Measurements from ENCODE around the gene RPL12. TPM values are rescaled to one million over a fixed set of nuclear protein-coding genes. Genes with fewer than 3 reads are reported as not detected.

Gene RPL12
- 1,000 to 10,000 TPM; 2,597 to 3,737 (median 3,003) TPM for polyA plus RNA-seq

- H3K27ac ChIP-seq (ENCODE audit: low read depth, low read length): peak within 1 kb of the TSS; percentile 73
- 0 to 2% (median 1%) methylated on average over 68 to 71 of the region's 71 CpGs for WGBS, 3 donors
These were observed at the start of gene RPL12, which contains the start of gene LRSAM1 for GRCh38 chr9:127450830-127451607. RPL12 (minus strand) TSS chr9:127451406; CDS start chr9:127451317, 89 bp downstream. LRSAM1 (plus strand) TSS chr9:127451510; CDS start chr9:127454528, 3,018 bp downstream.

GRCh38 chr9:127500862-127501261 is 49.7 kb upstream of the RPL12 start:
- H3K27ac ChIP-seq (ENCODE audit: low read depth, low read length): no peak overlapping the region
- WGBS, 3 donors: 84 to 86% (median 86%) methylated on average over 9 of the region's 9 CpGs

- WGBS, 3 donors: 85 to 94% (median 93%) methylated on average over 6 of the region's 6 CpGs
- H3K27ac ChIP-seq (ENCODE audit: low read depth, low read length): no peak overlapping the region
These were observed 49.2 kb upstream of the RPL12 start for GRCh38 chr9:127500399-127500798.

GRCh38 chr9:127498298-127498697 is 47.1 kb upstream of the RPL12 start:
- H3K27ac ChIP-seq (ENCODE audit: low read depth, low read length): no peak overlapping the region
- WGBS, 3 donors: 84 to 92% (median 87%) methylated on average over 5 of the region's 5 CpGs

GRCh38 chr9:127497656-127498290 is 46.6 kb upstream of the RPL12 start:
- WGBS, 3 donors: 81 to 97% (median 86%) methylated on average over 13 of the region's 13 CpGs
- H3K27ac ChIP-seq (ENCODE audit: low read depth, low read length): no peak overlapping the region

- WGBS, 3 donors: 90 to 95% (median 92%) methylated on average over 12 of the region's 12 CpGs
- H3K27ac ChIP-seq (ENCODE audit: low read depth, low read length): no peak overlapping the region
These were observed 45.8 kb upstream of the RPL12 start for GRCh38 chr9:127496974-127497373.

GRCh38 chr9:127495884-127496555 is 44.8 kb upstream of the RPL12 start:
- 82 to 85% (median 85%) methylated on average over 13 to 14 of the region's 14 CpGs for WGBS, 3 donors
- H3K27ac ChIP-seq (ENCODE audit: low read depth, low read length): no peak overlapping the region

GRCh38 chr9:127494304-127494702 is 43.1 kb upstream of the RPL12 start:
- 40 to 93% (median 85%) methylated on average over 9 of the region's 9 CpGs for WGBS, 3 donors
- H3K27ac ChIP-seq (ENCODE audit: low read depth, low read length): no peak overlapping the region

- 76 to 91% (median 87%) methylated on average over 22 of the region's 22 CpGs for WGBS, 3 donors
- H3K27ac ChIP-seq (ENCODE audit: low read depth, low read length): no peak overlapping the region
These were observed 42.5 kb upstream of the RPL12 start for GRCh38 chr9:127493592-127494303.

- WGBS, 3 donors: 84 to 87% (median 85%) methylated on average over 14 of the region's 14 CpGs
- H3K27ac ChIP-seq (ENCODE audit: low read depth, low read length): no peak overlapping the region
These were observed 41.4 kb upstream of the RPL12 start for GRCh38 chr9:127492616-127493015.

- H3K27ac ChIP-seq (ENCODE audit: low read depth, low read length): no peak overlapping the region
- WGBS, 3 donors: 88 to 95% (median 89%) methylated on average over 10 of the region's 10 CpGs
These were observed 40.3 kb upstream of the RPL12 start for GRCh38 chr9:127491516-127491915.

- WGBS, 3 donors: 90 to 93% (median 93%) methylated on average over 9 of the region's 9 CpGs
- no peak overlapping the region for H3K27ac ChIP-seq (ENCODE audit: low read depth, low read length)
These were observed 39.5 kb upstream of the RPL12 start for GRCh38 chr9:127490535-127491230.

GRCh38 chr9:127489471-127490115 is 38.4 kb upstream of the RPL12 start:
- WGBS, 3 donors: 84 to 92% (median 86%) methylated on average over 21 to 22 of the region's 22 CpGs
- no peak overlapping the region for H3K27ac ChIP-seq (ENCODE audit: low read depth, low read length)

GRCh38 chr9:127488946-127489345 is 37.7 kb upstream of the RPL12 start:
- H3K27ac ChIP-seq (ENCODE audit: low read depth, low read length): no peak overlapping the region
- WGBS, 3 donors: 82 to 98% (median 90%) methylated on average over 8 of the region's 8 CpGs

GRCh38 chr9:127485995-127486394 is 34.8 kb upstream of the RPL12 start:
- WGBS, 3 donors: 80 to 89% (median 89%) methylated on average over 11 of the region's 11 CpGs
- H3K27ac ChIP-seq (ENCODE audit: low read depth, low read length): no peak overlapping the region

- 96 to 99% (median 98%) methylated on average over 9 of the region's 9 CpGs for WGBS, 3 donors
- H3K27ac ChIP-seq (ENCODE audit: low read depth, low read length): no peak overlapping the region
These were observed 31.5 kb upstream of the RPL12 start for GRCh38 chr9:127482662-127483061.

- WGBS, 3 donors: 83 to 87% (median 86%) methylated on average over 17 of the region's 17 CpGs
- no peak overlapping the region for H3K27ac ChIP-seq (ENCODE audit: low read depth, low read length)
These were observed 28.4 kb upstream of the RPL12 start for GRCh38 chr9:127479507-127480081.
